Hematopoietic multipotent progenitor cell treated with erythropoietin and hydrocortisone succinate and interleukin-3 and kit ligand, for 17 days (in vitro differentiated cells): ENCODE data around the gene CPLX3.

ENCODE experiments used
- DNase-seq: peaks from one replicate; pipeline ENCODE4 v3.0.0-alpha.2; 2015; ENCODE audit warnings: low spot score

CPLX3 gene

DNA sequence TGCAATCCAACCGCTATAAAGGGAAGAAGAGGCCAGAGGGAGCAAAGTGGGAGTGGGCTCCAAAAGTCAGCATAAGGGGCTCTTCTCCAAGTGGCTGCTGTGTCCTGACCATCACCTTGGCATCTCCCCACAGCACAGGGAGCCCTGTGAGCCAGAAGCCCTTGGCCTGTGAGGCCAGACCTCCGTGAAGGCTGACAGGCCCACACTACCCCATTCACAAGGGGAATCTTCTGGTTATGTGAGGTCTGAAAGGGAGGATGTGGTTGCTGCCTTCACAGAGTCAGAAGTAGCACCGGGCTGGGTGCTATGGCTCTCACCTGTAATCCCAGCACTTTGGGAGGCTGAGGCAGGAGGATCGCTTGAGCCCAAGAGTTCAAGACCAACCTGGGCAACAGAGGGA lies 19.2 kb downstream of the CPLX3 start:
- DNase-seq: no peak

- no peak for DNase-seq
Measured at GRCh38 chr15:74847432-74847831, 21.0 kb downstream of the CPLX3 start.

GRCh38 chr15:74850393-74850792 lies 24.0 kb downstream of the CPLX3 start:
- no peak for DNase-seq

- DNase-seq: no peak
Measured at GRCh38 chr15:74851960-74852359, 25.5 kb downstream of the CPLX3 start.

DNA sequence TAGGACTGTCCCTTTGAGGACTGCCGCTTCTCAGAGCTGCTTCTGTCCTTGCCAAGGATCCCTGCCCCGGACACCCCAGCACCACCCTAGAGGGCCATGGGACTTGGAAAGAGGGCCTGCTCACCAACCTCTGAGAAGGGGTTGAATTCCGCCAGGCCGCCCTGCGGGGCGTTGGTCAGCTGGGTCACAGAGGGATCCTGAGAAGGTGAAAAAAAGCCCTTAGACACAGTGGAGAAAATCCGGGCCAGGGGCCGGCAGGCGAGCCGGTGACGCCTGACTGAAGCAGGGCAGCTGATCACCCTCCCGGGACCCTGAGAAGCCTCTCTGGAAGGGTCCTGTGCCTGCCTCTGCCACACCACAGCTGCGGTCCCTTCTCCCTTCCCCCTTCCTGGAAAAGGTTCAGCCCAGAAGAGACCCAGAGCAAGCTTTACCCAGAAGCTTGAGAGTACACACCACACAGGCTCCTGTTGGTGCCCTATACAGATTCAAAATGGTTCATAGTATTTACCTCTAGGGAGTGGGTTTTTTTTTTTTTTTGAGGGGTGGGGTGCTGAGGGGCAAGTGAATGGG lies 28.1 kb downstream of the CPLX3 start:
- no peak for DNase-seq

- DNase-seq: no peak
Measured at GRCh38 chr15:74855857-74856256, 29.4 kb downstream of the CPLX3 start.

GRCh38 chr15:74856537-74856936 lies 30.1 kb downstream of the CPLX3 start:
- DNase-seq: no peak

- DNase-seq: no peak
Measured at GRCh38 chr15:74857082-74857655, 30.7 kb downstream of the CPLX3 start.

- no peak for DNase-seq
Measured at GRCh38 chr15:74857671-74858368, 31.4 kb downstream of the CPLX3 start.

- DNase-seq: no peak
Measured at GRCh38 chr15:74858369-74858740, 31.9 kb downstream of the CPLX3 start.

GRCh38 chr15:74863239-74864056 lies 37.0 kb downstream of the CPLX3 start:
- no peak for DNase-seq

- no peak for DNase-seq
Measured at GRCh38 chr15:74864296-74864695, 37.9 kb downstream of the CPLX3 start.

DNA sequence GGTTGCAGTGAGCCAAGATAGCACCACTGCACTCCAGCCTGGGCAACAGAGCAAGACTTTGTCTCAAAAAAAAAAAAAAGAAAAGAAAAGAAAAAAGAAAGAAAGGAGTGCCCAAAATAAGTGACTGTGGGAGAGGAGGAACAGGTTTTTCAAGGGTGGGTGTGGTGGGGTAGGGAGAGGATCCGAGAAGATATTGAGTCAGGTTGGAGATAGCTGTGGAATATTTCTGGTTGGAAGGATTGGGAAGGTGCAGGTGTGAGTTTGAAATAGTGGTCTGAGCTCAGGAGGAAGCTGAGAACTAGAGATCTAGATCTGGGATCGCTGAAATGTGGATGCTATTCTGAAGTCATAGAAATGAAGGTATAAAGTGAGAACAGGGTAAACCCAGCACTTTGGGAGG lies 38.9 kb downstream of the CPLX3 start:
- DNase-seq: no peak

DNA sequence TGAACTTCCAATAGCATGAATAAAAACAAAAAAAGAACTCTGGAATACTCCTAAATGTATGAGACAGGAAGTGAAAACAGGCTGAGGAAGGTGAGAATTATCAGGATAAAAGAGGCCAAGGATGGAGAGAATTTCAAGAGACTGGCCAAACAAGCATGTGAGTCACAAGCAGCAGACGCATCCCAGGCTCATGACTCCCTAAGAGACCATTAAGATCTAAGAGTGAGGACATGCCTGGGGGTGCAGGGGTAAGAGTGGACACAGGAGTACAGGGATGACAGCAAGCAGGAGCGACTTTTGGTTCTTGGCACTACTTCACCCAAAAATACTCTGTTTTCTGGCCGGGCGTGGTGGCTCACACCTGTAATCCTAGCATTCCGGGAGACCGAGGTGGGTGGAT lies 39.7 kb downstream of the CPLX3 start:
- no peak for DNase-seq

- DNase-seq: no peak
Measured at GRCh38 chr15:74867466-74868038, 41.1 kb downstream of the CPLX3 start.

DNA sequence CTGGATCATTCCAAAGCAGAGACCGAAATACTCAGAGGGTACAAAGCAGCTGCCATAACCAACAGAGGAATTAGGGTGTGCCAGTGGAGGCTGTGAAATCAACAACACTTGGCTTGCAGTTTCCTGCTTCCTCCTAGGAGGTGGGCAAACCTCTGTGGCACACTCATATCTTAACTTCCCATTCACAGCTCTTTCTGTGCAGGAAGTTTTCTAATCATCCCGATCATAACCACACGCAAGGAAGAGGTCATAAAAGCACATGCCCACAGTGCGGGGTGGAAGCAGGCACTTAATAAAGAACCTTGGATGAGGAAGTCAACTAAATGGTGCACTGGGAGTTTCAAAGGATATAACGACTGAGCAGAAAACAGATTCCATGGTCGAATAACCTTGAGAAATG lies 41.6 kb downstream of the CPLX3 start:
- DNase-seq: no peak

DNA sequence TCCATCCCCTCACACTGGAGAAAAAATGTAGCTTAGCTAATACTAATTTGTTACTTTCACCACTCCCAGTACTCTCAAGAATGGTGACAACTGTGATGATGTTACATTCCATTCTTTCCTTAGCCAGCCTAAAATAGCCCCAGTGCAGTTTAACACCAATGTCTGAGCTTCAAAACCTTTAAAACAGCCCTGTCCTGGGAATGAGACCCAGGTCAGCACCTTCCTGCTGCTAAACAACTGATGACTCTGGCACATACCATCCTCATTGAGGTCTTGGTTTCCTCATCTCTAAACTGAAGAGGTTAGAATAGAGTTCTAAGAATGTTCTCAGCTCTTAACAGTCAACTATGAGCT lies 42.9 kb downstream of the CPLX3 start:
- DNase-seq: no peak

DNA sequence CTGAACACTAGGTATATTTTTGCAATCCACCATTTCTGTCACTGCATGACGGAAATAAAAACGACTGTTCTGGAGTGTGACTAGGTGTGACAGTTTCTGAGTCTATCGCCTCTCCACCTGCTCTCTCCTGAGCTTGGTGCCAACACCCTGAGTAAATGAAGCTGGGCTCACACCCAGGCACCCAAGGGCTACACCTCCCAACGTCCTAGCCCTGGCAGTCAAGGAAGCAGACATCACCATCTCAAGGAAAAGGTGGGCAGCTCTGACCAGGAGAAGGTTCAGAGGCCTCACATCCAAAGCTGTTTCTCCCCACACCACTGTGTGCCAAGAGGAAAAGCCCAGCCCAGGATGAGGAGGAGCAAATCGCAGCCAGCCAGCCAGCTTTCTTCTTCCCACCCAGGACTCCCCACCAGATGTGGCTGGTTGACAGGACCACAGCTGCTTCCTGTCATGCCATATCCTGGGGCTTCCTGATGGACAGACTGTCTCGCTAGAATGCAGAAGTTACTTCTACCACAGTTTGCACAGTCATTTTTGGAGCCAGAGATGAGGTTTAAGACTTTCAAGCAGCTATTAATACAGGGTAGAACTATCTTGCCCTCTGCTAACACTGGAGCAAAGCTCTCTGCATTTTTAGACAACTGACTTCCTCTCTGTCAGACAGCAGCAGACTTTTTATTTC lies 43.4 kb downstream of the CPLX3 start:
- DNase-seq: peak; percentile 31

GRCh38 chr15:74870436-74871215 lies 44.2 kb downstream of the CPLX3 start:
- DNase-seq: no peak

- DNase-seq: no peak
Measured at GRCh38 chr15:74872702-74873035, 46.2 kb downstream of the CPLX3 start.

DNA sequence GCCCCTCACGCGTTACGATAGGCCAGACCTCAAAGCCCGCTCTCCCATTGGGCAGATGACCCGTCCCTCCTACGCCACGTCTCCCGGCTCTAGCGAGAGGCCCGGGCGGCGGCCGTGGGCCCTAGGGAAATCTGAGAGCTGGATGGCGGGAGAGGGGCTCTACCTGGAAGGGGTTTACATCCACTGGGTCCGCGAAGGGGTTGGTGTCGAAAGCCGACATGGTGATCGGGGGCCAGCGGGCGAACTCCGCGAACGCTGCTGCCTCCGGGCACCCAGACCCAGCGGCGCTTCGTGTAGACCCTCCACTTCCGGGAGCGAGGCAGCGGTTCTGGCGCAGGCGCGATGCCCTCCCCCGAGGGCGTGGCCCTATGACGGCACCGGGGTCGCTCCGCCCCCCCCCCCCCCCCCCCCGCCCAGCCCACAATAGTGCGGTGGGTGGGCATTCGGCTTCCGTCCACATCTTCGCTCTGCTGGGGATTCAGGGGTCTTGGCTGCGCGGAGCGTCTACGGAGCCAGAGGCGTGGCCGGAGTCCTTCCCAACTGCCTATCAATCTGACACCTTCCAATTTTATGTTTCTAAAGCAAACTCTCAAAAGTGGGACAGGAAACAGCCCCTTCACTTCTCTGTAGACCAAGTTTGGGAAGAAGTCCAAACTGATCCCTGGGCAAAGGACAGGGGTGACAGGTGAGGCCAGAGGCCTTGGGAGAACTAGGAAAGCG lies 46.8 kb downstream of the CPLX3 start, which contains the start of gene SCAMP2:
Gene SCAMP2 (minus strand): TSS at position 330 of the 720 bp plus-strand sequence. CDS start 110 bp downstream, at position 220.
- peak; percentile 92 for DNase-seq
